ENCODE measurements around the gene TRMT112.

The TRMT112 gene

DNA sequence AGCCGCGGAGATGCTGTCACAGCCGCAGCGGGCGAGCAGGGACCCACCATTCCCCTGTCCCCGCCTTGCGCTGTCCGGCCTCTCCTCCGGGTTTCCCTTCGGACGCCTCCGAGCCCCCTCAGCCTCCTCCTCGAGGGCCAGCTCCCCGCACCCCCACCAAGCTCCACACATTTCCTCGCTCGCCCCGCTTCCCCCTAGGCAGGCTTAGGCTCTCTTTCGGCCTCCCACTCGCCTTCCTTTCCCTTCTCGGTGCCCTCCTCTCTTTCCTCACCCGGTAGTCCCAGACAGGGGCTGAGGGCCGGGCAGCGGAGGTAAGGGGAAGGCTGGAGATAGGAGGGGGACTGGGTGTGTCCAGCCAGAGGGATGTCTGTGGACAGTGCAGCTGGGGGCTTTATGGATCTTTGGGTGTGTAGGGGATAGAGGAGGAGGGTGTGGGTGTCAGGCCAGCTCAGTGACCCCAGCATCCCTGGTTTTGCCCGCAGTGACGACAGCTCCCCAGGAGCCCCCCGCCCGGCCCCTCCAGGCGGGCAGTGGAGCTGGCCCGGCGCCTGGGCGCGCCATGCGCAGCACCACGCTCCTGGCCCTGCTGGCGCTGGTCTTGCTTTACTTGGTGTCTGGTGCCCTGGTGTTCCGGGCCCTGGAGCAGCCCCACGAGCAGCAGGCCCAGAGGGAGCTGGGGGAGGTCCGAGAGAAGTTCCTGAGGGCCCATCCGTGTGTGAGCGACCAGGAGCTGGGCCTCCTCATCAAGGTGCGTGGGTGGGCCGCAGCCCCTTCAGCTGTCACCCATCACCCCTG lies 24.7 kb downstream of the TRMT112 start:
- DNase-seq (ENCODE audit: low read depth, low spot score): no peak

DNA sequence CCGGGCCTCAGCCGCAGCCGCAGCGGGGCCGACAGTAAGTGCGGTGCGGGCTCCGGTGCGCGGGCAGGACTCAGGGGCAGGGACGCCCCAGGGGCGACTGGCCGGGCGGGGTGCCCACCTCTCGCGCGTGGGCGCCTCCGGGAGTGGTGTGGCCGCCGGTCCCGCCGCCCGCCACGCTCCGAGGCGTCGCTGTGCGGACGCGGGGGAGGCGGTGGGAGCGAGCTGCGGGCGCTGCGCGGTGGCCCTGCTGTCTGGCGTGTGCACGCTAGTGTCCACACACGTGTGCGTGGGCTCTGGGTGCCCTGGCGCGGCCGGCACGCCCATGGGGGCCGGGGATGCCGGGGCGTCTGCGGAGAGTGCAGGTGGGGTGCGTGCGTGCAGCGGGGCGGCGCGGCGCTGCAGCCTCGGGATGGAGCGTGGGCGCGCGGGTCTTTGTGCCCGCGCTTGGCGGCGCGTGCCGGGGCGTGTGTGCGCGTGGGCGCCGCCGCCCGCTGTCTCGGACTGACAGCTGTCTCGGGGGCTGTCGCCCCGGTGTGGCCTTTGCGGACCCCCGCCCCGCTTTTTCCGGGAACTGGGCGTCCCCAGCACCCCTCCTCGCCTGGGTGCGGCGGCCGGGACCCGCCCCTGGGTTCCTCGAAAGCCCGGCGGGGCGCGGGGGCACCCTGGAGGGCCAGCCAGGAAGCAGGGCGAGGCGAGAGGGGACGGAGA lies 25.5 kb downstream of the TRMT112 start:
- DNase-seq (ENCODE audit: low read depth, low spot score): no peak

DNA sequence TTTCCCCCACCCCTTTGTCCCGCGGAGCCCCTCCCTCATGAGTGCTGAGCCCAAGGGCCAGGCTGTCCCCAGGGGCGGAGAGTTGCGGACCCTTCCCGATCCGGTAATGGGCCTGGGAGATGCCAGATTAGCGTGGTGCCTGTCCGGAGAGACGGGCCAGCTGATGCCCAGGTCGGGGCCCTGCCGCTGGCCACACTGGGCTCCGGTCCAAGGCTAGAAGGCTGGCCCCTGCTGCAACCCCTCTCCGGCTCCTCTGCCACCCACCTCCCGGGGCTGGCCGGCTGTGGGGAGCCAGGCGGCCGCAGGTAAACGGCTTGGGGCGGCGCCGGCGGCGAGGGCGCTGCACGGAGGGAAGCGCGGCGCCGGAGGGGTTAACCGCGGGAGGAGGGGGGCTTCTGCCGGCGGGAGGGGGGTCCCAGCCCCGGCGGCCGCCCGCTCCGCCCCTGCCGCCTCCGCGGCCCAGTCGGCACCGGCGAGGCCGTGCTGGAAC lies 26.1 kb downstream of the TRMT112 start, which contains the start of gene KCNK4:
KCNK4 (plus strand) TSS at position 41 of the 490 bp plus-strand sequence. CDS start 1,717 bp downstream, outside the sequence.
- no peak for DNase-seq (ENCODE audit: low read depth, low spot score)

DNA sequence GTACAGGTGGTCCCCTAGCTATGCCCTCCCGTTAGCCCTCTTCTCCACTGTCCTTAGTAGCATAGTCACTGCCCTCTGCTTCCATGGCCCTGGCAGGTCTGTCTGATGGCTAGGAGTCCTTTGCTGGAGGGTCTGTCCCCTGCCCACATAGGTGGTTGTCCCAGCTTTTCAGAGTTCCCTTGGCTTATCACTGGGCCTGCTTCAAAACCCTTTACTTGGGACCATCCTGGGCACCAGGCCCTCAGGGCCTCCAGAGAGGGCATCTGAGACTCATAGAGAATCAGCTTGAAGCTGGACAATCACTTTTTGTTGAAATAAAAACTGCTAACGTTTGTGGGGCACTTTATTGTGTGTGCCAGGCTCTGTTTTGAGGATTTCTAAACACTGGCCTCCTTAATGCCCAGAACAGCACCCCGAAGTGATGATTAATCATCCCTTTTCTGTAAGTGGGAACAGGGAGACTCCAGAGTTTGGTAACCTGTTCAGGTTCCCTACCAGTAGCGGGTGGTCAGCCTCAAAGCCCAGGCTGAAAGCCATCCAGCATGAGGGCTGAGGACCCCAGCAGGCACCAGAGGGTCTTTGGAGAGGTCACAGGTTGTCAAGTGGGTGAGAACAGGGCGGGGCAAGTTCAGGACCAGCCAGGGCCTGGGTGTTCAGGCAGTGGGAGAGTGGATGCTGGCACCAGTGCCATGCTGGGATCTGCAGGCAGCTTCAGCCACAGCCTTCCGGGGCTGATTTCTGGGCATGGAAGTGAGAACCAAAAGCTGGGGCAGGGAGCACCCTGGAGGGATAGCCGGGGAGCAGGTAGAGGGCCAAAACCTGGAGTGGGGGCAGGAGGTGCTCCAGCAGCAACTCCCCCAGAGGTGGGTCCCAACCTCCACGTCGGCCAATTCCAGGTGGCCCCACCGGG lies 26.8 kb downstream of the TRMT112 start:
- no peak for DNase-seq (ENCODE audit: low read depth, low spot score)

DNA sequence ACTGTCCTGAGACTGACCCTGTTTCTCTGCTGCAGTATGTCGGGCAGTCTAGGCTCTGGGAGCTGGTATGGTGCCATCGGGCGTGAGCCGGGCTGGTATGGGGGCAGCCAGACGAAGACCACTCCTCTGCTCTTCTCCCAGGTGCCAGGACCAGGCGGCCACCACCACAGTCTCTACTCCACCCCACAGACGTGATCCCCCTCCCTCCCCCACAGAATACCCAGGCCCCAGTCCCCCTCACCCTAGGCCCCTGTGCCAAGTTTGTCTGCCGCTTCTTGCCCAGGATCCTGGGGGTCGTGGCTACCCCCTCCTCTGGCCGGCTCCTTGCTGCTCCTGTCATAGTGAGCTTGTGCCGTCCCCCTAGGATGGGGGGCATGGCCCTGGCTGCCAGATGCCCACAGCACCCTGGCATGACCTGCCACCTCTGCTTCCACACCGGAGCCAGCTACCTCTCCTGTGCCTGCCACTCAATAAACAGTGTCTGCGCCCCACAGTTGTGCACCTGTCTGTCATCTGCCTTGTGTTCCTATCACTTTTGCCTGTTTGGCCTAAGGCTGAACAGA lies 28.3 kb downstream of the TRMT112 start:
- no peak for DNase-seq (ENCODE audit: low read depth, low spot score)

DNA sequence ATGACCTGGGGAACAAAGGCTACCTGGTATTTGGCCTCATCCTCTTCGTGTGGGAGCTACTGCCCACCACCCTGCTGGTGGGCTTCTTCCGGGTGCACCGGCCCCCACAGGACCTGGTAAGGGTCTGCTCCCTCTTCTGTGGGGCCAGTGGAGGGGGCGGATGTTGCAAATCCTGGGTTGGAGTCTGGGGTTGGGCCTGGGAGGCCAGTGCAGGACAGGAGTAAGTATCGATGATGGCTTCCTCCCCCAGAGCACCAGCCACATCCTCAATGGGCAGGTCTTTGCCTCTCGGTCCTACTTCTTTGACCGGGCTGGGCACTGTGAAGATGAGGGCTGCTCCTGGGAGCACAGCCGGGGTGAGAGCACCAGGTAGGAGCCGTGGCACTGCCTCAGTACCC lies 29.0 kb downstream of the TRMT112 start:
- no peak for DNase-seq (ENCODE audit: low read depth, low spot score)

DNA sequence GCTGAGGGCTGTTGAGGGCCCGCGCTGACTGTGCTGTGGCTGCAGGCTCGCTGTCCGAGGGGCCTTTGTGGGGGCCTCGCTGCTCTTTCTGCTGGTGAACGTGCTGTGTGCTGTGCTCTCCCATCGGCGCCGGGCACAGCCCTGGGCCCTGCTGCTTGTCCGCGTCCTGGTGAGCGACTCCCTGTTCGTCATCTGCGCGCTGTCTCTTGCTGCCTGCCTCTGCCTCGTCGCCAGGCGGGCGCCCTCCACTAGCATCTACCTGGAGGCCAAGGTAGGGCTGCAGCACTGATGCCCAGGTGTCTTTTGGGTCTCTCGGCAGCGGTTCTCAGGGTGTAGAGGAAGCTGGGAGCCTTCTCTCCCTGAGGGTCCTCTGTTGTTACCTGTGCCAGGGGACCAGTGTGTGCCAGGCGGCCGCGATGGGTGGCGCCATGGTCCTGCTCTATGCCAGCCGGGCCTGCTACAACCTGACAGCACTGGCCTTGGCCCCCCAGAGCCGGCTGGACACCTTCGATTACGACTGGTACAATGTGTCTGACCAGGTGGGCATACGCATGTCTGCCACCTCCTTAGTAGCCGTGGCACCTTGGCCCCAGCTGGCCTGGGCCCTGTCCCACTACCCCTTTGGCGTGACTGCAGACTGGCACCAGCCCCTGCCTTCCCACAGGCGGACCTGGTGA lies 29.5 kb downstream of the TRMT112 start:
- no peak for DNase-seq (ENCODE audit: low read depth, low spot score)

DNA sequence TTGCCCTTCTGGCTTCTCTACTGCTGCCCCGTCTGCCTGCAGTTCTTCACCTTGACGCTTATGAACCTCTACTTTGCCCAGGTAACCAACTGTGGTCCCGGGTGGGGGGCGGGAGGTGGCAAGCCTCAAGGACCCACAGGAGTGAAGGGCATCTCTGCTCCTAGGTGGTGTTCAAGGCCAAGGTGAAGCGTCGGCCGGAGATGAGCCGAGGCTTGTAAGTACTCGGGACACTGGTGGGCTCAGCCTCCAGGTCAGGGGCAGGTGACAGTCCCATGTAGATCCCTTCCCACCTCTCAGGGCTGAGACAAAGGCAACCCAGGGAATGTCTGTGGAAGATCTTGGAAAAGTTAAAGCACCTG lies 30.6 kb downstream of the TRMT112 start:
- no peak for DNase-seq (ENCODE audit: low read depth, low spot score)

DNA sequence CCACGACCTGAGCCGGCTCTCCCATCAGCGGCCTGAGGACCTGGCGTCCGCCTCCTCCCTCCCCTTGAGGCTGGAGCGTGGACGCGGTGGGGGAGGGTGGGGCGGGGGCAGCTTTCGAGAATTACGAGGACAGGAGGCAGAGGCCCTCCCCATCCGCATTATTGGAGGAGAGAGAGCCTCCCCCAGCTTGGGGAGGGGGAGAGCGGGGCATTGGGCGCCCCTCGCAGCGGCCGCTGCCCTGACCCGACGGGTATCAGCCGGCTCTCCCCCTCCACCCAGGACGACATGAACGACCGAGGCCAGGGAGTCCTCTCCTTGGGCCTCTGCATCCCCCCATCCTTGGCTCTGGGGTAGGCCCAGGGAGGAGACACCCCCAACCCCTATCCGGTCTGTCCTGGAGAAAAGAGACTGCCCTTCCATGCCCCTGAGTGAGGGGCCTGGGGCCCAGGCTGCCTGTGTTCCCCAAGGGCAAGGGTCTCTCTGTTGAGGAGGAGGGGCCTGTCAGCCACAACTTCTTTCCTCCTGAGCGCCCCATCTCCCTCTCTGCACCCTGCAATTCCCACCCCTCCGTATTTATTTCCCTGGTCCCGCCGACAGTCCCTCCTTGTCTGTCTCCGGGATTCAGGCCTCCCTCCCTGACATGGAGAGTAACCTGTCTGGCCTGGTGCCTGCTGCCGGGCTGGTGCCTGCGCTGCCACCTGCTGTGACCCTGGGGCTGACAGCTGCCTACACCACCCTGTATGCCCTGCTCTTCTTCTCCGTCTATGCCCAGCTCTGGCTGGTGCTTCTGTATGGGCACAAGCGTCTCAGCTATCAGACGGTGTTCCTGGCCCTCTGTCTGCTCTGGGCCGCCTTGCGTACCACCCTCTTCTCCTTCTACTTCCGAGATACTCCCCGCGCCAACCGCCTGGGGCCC lies 31.2 kb downstream of the TRMT112 start:
- DNase-seq (ENCODE audit: low read depth, low spot score): no peak

DNA sequence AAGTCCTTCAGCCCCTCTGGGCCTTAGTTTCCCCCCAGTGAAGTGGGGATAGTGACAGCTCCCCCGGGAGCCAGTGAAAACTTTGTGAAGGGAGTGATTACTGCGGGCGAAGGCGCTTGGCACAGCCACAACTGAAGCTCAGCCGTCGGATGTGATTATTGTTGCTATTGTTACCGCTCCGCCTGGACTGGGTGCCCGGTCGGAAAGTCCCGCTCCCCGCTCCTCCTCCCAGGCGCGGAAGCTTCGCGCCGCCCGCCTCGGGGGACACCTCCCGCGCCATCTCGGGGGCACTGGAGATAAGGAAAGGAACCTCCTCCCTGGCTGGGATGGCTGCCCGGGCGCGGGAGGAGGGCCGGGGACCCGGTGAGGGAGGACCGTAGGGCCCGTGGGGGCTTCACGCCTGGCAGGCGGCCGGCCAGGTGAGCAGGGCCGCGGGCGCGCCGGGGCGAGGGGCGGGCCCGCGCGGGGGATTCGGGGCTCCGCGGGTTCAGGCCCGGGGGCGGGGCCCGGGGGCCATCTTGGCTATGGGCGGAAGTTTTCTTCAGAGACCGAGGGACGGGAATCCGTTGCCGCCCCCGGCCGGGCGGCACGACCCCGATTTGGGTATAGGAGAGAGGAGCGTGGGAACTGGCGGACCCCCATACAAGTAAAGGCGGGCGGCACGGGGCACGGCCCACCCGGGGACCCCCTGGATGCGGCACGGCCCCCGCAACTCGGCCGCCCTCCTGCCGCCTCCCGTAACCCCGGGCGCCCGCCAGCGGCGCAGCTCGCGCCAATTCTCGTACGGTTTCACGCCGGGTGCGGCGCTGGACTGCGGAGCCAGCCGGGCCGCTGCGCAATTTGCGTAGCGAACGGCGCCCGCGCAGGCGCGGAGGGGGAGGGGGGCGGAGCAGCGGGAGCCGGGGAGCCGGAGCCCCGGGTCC lies 32.1 kb downstream of the TRMT112 start, which contains the start of gene GPR137:
GPR137 (plus strand) TSS at position 887 of the 923 bp plus-strand sequence. CDS start 677 bp downstream, outside the sequence.
- DNase-seq (ENCODE audit: low read depth, low spot score): no peak

DNA sequence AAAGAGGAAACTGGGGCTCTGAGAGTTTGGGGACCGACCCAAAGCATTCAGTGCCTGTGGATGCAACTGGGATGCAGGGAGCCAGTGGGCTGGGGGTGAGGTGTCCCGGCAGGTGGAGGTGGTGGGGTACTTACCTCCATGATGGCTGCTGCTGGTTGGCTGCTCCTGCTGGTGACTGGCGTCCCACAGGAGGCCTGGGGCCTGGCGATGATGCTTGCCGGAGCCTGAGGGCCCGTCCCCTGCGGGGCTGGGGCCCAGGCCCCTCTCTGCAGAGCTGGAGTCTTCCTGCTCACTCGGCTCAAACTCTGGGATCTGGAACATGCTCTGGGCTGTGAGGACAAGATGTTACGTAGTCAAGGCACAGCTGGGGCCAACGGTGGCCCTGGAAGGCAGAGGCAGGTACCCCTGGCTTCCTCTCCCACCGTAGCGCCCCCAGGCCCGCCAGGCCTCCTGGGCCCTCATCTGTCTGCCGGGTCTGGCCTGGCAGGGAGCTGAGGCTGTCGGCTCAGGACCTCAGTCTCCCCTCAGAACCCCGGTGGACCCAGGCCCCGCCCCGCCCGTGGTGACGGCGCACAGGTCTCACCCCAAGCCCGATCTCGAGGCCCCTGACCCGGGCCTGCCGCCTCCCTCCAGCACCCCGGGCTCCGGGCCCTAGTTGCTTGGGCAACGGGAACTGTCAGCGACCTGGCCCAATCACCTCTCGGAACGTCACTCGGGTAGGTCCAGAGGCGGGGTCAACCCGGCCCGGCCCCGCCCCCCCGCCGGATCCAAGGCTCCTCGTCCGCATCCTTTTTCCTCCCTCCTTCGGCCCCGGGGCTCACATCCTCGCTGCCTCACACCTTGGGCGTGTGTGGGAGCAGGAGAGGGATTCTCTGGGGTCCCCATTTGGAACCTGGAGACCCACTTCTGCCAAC lies 33.1 kb downstream of the TRMT112 start, which contains the start of gene BAD:
BAD (minus strand) TSS at position 618 of the 914 bp plus-strand sequence; CDS start at position 321, 297 bp downstream.
- DNase-seq (ENCODE audit: low read depth, low spot score): peak; percentile 65

DNA sequence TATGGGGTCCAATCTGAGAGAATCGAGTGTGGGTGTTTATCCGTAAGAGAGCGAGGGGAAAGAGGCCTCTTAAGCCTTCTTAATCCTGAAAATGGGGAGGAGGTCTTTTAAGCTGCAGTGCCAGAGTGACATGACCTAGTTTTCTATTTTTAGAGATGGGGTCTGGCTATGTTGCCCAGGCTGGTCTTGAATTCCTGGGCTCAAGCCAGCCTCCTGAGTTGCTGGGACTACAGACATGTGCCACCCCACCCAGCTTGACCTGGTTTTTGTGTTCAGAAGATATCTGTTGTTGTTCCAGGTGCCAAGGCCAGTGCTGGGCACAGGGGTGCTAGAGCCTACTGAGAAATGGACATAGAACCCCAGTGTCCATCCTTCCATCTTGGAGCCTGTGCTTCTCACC lies 34.3 kb downstream of the TRMT112 start:
- DNase-seq (ENCODE audit: low read depth, low spot score): no peak

DNA sequence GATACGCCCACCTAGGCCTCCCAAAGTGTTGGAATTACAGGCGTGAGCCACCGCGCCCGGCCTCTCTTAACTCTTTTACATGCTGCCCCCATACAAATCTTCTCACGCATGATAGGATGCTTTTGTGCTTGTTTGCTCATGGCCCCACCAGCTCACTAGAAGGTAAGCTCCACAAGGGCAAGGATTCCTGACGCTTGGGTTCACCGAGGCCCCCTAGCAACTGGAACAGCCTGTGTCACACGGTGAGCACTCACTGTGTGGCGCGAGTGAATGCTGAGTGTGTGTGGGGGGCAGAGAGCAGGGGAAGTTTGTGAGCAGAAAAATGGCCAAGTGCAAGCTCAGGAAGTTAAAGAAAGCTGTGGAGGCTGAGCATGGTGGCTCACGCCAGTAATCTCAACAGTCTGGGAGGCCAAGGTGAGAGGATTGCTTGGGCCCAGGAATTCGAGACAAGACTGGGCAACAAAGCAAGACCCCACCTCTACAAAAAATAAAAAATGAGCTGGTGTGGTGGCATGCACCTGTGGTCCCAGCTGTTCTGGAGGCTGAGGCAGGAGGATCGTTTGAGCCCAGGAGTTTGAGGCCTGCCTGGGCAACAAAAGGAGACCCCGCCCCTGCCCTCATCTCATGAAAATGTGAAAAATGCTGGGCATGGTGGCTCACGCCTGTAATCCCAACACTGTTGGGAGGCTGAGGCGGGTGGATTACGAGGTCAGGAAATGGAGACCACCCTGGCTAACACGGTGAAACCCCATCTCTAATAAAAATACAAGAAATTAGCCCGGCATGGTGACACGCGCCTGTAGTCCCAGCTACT lies 35.2 kb downstream of the TRMT112 start:
- DNase-seq (ENCODE audit: low read depth, low spot score): no peak

DNA sequence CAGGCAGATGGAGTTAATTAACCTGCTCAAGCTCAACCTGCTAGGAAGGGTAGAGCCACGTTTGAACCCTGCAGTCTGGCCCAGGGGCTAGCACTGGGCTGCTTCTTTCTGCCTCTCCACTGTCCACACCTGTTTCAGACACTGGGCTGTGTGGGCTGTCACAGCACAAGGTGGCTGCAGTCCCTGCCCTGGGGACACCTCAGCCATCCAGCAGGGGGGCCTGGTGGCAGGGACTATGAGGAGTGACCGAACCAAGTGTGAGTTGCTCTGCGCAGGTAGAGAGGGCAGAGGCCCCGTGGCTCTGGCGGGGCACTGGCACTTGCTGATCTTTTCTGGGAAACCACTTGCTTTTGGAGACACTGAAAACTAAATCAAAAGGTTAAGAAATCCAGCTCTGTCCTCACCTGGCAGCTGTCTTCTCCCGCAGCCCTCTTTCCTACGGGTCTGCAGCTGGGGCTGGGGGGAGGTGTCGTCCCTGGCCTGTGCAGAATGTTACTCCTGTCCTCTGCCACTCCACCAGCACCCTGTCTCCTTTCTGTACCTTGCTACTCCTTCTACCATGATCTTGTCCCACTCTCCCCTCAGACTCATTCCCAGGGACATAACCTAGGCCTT lies 38.7 kb downstream of the TRMT112 start:
- DNase-seq (ENCODE audit: low read depth, low spot score): no peak

DNA sequence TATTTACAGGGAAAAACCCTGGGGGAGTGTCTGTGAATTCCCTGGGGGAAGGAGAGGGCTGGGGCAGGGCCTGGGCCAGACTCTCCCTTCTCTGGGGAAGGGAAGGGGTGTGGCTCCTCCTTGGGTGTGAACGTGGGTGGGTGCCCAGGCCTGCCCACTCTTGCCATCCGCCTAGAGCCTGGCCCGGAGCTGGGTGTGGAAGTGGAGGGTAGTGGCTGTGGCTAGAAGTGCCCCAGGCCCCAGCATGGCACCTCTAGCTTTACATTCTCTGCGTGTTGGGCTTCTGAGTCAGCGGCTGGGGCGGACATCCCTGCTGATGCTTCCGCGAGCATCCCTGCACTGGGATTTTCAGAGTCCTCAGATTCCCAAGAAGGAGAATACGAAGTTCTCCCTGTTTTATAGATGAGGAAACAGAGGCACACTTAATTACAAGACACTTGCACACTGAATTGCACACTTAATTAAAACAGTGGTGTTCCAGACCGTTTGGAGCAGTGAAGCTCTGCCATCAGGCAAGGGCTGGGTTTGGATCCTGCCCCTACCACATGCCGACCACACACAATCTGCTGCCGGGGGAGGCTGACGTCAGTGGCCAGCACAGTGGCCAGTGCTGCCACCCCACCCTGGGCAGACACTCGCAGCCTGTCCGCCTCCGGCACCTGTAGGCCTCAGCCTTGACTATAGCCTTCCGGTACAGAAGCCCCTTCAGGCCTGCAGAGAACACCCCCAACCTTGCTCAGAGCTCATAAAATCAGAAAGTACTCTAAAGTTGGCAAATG lies 40.5 kb downstream of the TRMT112 start:
- DNase-seq (ENCODE audit: low read depth, low spot score): no peak
